SK-N-MC (cell line): ENCODE measurements around the gene SPINT3.

ENCODE experiments used
- EZH2 ChIP-seq: fragments of 200-600 bp; sonication (generic); IDR thresholded peaks from one replicate; pipeline ENCODE4 v1.6.1; 2017; ENCODE audit warnings: antibody characterized with exemption
- FOXP2 ChIP-seq: optimal IDR thresholded peaks from 2 replicates; pipeline ENCODE3; 2011; ENCODE audit warnings: mild to moderate bottlenecking, moderate library complexity; ENCODE audit not compliant: insufficient read depth; ENCODE audit errors: extremely low read length, control extremely low read depth
- POLR2AphosphoS5 ChIP-seq: IDR thresholded peaks from 2 replicates; pipeline ENCODE4 v1.6.1; 2012; ENCODE audit warnings: mild to moderate bottlenecking, low read depth, low read length, borderline replicate concordance

DNA sequence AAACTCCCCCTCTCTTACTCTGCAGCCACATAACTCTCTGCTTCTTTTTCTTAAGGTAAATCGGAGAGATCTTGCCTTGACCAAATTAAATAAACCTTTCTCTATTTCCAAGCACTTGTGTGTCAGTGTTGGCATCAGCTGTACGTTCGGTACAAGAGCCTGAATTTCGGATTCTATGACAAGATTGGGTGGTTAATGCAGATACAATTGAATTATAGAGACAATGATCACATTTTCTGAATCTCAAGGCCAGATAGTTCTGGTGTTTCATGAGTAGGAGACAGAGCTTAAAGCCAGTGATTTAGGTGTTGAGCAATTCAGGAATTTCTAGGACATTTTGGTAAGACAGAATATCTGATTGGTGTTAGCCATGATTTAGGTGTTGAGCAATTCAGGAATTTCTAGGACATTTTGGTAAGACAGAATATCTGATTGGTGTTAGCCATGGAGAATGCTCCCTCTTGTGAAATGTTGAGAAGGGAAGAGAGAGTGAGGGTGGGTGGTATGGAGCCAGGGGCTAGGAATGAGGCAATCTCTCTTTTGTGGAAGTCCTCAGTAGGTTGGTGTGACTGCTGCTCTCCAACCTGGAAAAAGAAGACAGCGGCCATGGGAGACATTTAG lies 5.1 kb downstream of the SPINT3 start:
- TF ChIP-seq POLR2AphosphoS5 (no peak), EZH2 (no peak), FOXP2 (no peak)
